Neural cell (in vitro differentiated cells): ENCODE measurements around the gene DOCK9.

Experiments used
- CTCF ChIP-seq: fragments of 450-650 bp; IDR thresholded peaks from 2 replicates; pipeline ENCODE4 v1.5.1; 2014; ENCODE audit warnings: antibody characterized with exemption, mild to moderate bottlenecking, moderate library complexity; ENCODE audit not compliant: poor library complexity, severe bottlenecking
- EP300 ChIP-seq: fragments of 450-650 bp; conservative IDR thresholded peaks from 2 replicates; pipeline ENCODE4 v1.6.1; 2014; ENCODE audit warnings: antibody characterized with exemption, mild to moderate bottlenecking, moderate library complexity; ENCODE audit not compliant: poor library complexity, severe bottlenecking
- EZH2 ChIP-seq: fragments of 200-600, 300-800 bp; shearing (Covaris generic), sonication (generic); IDR thresholded peaks from 2 replicates; pipeline ENCODE4 v1.6.1; 2014; ENCODE audit warnings: antibody characterized with exemption, low read length, borderline replicate concordance, mild to moderate bottlenecking; ENCODE audit not compliant: insufficient read depth, poor library complexity, severe bottlenecking
- MXI1 ChIP-seq: fragments of 450-650 bp; conservative IDR thresholded peaks from 2 replicates; pipeline ENCODE4 v1.6.1; 2014; ENCODE audit warnings: antibody characterized with exemption, mild to moderate bottlenecking; ENCODE audit not compliant: poor library complexity, severe bottlenecking
- POLR2AphosphoS5 ChIP-seq: IDR thresholded peaks from 2 replicates; pipeline ENCODE4 v1.6.1; 2012
- RAD21 ChIP-seq: fragments of 450-650 bp; conservative IDR thresholded peaks from 2 replicates; pipeline ENCODE4 v1.6.1; 2014; ENCODE audit warnings: antibody characterized with exemption, mild to moderate bottlenecking, moderate library complexity
- TAF1 ChIP-seq: IDR thresholded peaks from 2 replicates; pipeline ENCODE4 v1.6.1; 2012; ENCODE audit warnings: low read depth

- TF ChIP-seq EZH2 (no peak), CTCF (no peak), EP300 (no peak), MXI1 (no peak), TAF1 (no peak), RAD21 (no peak), POLR2AphosphoS5 (no peak)
Observed at GRCh38 chr13:98881390-98881789, 96.5 kb downstream of the DOCK9 start.
